ENCODE results near the gene ANAPC2. TPM values are rescaled to one million over a fixed set of nuclear protein-coding genes. Genes with fewer than 3 reads are reported as not detected.

Gene ANAPC2
- total RNA-seq, 2 experiments from 2014 or later: 144 to 149 TPM

DNA sequence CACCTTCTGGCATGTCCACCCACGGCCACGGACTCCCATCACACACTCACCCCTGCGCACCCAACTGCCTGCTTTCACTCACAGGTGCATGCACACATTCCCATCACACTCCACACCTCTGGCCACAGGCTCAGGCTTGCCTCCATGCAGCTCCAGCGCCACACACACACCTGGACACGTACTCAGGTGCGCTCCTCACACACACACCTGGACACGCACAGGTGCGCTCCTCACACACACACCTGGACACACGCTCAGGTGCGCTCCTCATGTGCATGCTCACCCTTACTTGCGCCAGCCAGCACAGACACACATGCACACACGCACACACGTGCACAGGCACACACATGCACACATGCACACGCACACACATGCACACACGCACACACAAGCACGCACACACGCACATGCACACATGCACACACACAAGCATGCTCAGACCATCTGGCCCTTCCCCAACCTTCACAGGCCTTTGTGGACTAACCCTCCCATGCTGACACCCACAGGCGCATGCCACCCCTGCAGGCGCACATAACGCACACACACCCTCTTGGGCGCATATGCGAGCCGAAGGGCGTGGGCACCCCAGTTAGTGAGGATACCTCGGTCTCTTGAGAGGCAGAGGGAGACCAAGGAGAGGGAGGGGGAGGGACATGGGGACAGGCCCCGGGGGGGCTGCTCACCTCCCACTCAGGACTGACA is 41.1 kb downstream of the ANAPC2 start:
- peaks cover 16 to 25% of the 10 kb centered on the region in 2 experiments for H3K27me3 ChIP-seq (ENCODE audit: control insufficient read depth in 1 of 2, insufficient read depth in 2 of 2, low read length in 2 of 2)
- peaks cover 5% of the 10 kb centered on the region for H3K4me1 ChIP-seq (ENCODE audit: insufficient read depth, low read length)
- peaks cover 0 to 21% of the 10 kb centered on the region in 2 experiments for H3K9me3 ChIP-seq (ENCODE audit: control insufficient read depth in 1 of 2, insufficient read depth in 1 of 2, low read length in 2 of 2)
- H3K27ac ChIP-seq (ENCODE audit: low read depth in 1 of 2, low read length in 2 of 2): no peak overlapping the region
- Mint-ChIP-seq H3K4me3 (no peak overlapping the region), H3K4me1 (ENCODE audit: low read depth) (peaks cover 2% of the 10 kb centered on the region), H3K27me3 (peaks cover 17% of the 10 kb centered on the region), H3K27ac (no peak overlapping the region), H3K36me3 (ENCODE audit: low read depth) (no peaks in the 10 kb centered on the region), H3K9me3 (no peaks in the 10 kb centered on the region)
- ATAC-seq (ENCODE audit: poor library complexity) (no peak), DNase-seq (no peak)
- ChIA-PET CTCF (interaction anchor here (0.6 kb wide), 1 partner anchor 89 kb away, joined by 3 read pairs; no protein-coding TSS in a partner anchor), POLR2A (no interaction called here)
- H3K4me3 ChIP-seq (ENCODE audit: low read length): no peak overlapping the region
- intact Hi-C loops (cut with DNase I, micrococcal nuclease): no loop called here
- H3K36me3 ChIP-seq (ENCODE audit: insufficient read depth, low read length): no peaks in the 10 kb centered on the region
- TF ChIP-seq, protein P1, sequence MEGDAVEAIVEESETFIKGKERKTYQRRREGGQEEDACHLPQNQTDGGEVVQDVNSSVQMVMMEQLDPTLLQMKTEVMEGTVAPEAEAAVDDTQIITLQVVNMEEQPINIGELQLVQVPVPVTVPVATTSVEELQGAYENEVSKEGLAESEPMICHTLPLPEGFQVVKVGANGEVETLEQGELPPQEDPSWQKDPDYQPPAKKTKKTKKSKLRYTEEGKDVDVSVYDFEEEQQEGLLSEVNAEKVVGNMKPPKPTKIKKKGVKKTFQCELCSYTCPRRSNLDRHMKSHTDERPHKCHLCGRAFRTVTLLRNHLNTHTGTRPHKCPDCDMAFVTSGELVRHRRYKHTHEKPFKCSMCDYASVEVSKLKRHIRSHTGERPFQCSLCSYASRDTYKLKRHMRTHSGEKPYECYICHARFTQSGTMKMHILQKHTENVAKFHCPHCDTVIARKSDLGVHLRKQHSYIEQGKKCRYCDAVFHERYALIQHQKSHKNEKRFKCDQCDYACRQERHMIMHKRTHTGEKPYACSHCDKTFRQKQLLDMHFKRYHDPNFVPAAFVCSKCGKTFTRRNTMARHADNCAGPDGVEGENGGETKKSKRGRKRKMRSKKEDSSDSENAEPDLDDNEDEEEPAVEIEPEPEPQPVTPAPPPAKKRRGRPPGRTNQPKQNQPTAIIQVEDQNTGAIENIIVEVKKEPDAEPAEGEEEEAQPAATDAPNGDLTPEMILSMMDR (IDR thresholded peaks at IDR 0.05): no peak

DNA sequence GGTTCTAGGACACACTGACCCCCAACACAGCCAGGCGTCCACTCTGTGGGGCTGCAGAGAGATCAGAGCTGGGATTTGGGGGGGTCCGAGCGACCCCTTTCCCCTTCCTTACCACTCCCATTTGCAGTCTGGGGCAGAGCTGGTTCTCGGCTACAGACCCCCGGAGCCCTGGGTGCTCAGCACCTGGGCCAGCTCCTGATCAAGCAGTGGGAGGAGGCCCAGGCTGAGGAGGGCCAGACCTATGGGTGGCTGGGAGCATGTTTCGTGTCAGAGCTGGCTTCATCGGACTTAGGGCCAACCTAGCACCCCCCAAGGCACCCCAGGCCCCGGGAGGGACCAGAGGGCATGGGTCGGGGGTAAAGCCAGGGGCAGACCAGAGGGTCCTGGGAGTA is 41.8 kb downstream of the ANAPC2 start:
- no peaks in the 10 kb centered on the region for H3K9me3 Mint-ChIP-seq
- no peak overlapping the region for H3K4me3 Mint-ChIP-seq
- Histone ChIP-seq H3K27ac (ENCODE audit: low read depth in 1 of 2, low read length in 2 of 2) (no peak overlapping the region), H3K36me3 (ENCODE audit: insufficient read depth, low read length) (no peaks in the 10 kb centered on the region), H3K27me3 (ENCODE audit: control insufficient read depth in 1 of 2, insufficient read depth in 2 of 2, low read length in 2 of 2) (peaks cover 23 to 28% of the 10 kb centered on the region in 2 experiments), H3K4me1 (ENCODE audit: insufficient read depth, low read length) (peaks cover 4% of the 10 kb centered on the region), H3K9me3 (ENCODE audit: control insufficient read depth in 1 of 2, insufficient read depth in 1 of 2, low read length in 2 of 2) (peaks cover 0 to 22% of the 10 kb centered on the region in 2 experiments), H3K4me3 (ENCODE audit: low read length) (no peak overlapping the region)
- H3K27me3 Mint-ChIP-seq: peaks cover 24% of the 10 kb centered on the region
- intact Hi-C loops (cut with DNase I, micrococcal nuclease): no loop called here
- H3K27ac Mint-ChIP-seq: no peak overlapping the region
- TF ChIP-seq, protein P1 (IDR thresholded peaks at IDR 0.05): no peak
- POLR2A ChIA-PET: no interaction called here
- CTCF ChIA-PET: interaction anchor here (0.6 kb wide), 1 partner anchor 90 kb away, joined by 3 read pairs; no protein-coding TSS in a partner anchor
- no peaks in the 10 kb centered on the region for H3K36me3 Mint-ChIP-seq (ENCODE audit: low read depth)
- H3K4me1 Mint-ChIP-seq (ENCODE audit: low read depth): peaks cover 5% of the 10 kb centered on the region
- ATAC-seq (ENCODE audit: poor library complexity) (no peak), DNase-seq (no peak)

DNA sequence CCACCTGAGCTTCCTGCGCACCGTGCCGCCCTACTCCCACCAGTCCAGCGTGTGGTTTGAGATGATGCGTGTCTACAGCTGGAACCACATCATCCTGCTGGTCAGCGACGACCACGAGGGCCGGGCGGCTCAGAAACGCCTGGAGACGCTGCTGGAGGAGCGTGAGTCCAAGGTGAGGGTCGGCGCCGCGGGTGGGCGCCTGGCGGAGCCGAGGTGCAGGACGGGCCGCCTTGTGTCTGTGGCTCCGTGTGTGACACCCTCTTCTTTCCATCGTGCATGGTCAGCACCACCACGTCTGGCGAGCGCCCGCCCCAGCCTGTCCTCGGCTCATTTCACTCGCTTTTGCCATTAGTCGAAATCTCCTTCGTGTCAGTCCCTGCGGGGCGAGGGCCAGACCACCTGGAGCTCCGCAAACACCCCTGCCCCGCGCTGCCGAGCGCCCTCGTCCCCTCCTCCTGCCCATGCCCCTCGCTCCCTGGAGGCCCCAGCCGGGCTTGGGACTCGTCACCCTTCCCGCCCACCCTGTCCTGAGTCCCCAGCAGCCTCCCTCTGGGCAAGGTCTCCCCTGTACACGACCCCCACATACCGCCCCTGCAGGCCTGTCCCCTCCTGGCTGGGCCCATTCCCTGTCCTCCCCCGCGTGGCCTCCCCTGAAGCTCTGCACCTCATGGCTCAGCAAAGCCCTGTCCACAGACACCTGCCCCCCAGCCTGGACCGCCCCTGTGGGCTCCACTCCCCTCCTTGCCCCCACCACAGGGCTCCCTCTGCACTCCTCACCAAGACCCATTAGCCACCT is 42.4 kb downstream of the ANAPC2 start:
- CTCF ChIA-PET: no interaction called here
- H3K27me3 ChIP-seq (ENCODE audit: control insufficient read depth in 1 of 2, insufficient read depth in 2 of 2, low read length in 2 of 2): peaks cover 28 to 34% of the 10 kb centered on the region in 2 experiments
- no peak for ATAC-seq (ENCODE audit: poor library complexity)
- H3K27me3 Mint-ChIP-seq: peaks cover 30% of the 10 kb centered on the region
- DNase-seq: no peak
- H3K4me1 ChIP-seq (ENCODE audit: insufficient read depth, low read length): no peaks in the 10 kb centered on the region
- POLR2A ChIA-PET: no interaction called here
- intact Hi-C loops (cut with DNase I, micrococcal nuclease): no loop called here
- no peaks in the 10 kb centered on the region for H3K36me3 ChIP-seq (ENCODE audit: insufficient read depth, low read length)
- TF ChIP-seq, protein P1 (IDR thresholded peaks at IDR 0.05): no peak
- no peak overlapping the region for H3K4me3 ChIP-seq (ENCODE audit: low read length)
- H3K9me3 ChIP-seq (ENCODE audit: control insufficient read depth in 1 of 2, insufficient read depth in 1 of 2, low read length in 2 of 2): peaks cover 0 to 22% of the 10 kb centered on the region in 2 experiments
- H3K4me1 Mint-ChIP-seq (ENCODE audit: low read depth): peaks cover 5% of the 10 kb centered on the region
- no peak overlapping the region for H3K4me3 Mint-ChIP-seq
- H3K27ac Mint-ChIP-seq: no peak overlapping the region
- no peaks in the 10 kb centered on the region for H3K36me3 Mint-ChIP-seq (ENCODE audit: low read depth)
- H3K9me3 Mint-ChIP-seq: no peaks in the 10 kb centered on the region
- H3K27ac ChIP-seq (ENCODE audit: low read depth in 1 of 2, low read length in 2 of 2): no peak overlapping the region

All from CD4-positive, alpha-beta T cell (primary cell).